Panc1 (cell line): Measurements from ENCODE around the gene CPAMD8. TPM values are rescaled to one million over a fixed set of nuclear protein-coding genes. Genes with fewer than 3 reads are reported as not detected.

Experiments
- ATAC-seq: fragments of 200-7000 bp; cut with Tn5 transposase; 2 replicates; pipeline ENCODE4 v1.9.1; 2020; ENCODE audit warnings: mild to moderate bottlenecking, moderate library complexity
- BruUV-seq: library from RNA; stranded (reverse); fragments of 400-500 nt; replicated peaks from 2 replicates; lab custom pipeline; 2021; lab: Mats Ljungman, UMichigan
- CTCF ChIA-PET: fragments of 300-600 bp; sonication (Branson Sonifier 250); formaldehyde crosslinking; loops from one replicate; lab custom pipeline; 2022; ENCODE audit warnings: antibody characterized with exemption; lab: Charles Lee
- POLR2A ChIA-PET: fragments of 300-600 bp; sonication (Branson Sonifier 250); formaldehyde crosslinking; loops from one replicate; lab custom pipeline; 2022; ENCODE audit warnings: antibody characterized with exemption; lab: Charles Lee
- DNase-seq: peaks from one replicate; pipeline ENCODE4 v3.0.0-alpha.2; 2010; ENCODE audit warnings: low read depth, low spot score
- H3K27ac ChIP-seq: 2 replicates; pipeline ENCODE4 v1.5.1; 2011; ENCODE audit warnings: mild to moderate bottlenecking, low read length, inconsistent platforms
- H3K27me3 ChIP-seq: fragments of 200-500 bp; sonication (Bioruptor generic); 2 replicates; pipeline ENCODE4 v1.6.0; 2014; ENCODE audit warnings: low read length, inconsistent platforms; ENCODE audit not compliant: control insufficient read depth, insufficient read depth
- H3K36me3 ChIP-seq: fragments of 200-500 bp; sonication (Bioruptor generic); 2 replicates; pipeline ENCODE4 v1.5.1; 2014; ENCODE audit warnings: inconsistent platforms, mild to moderate bottlenecking, low read length, moderate library complexity; ENCODE audit not compliant: control insufficient read depth, insufficient read depth
- H3K4me1 ChIP-seq: 2 replicates; pipeline ENCODE4 v1.5.1; 2011; ENCODE audit warnings: inconsistent platforms, mild to moderate bottlenecking, low read length, moderate library complexity; ENCODE audit not compliant: control insufficient read depth, insufficient read depth
- H3K4me3 ChIP-seq, 2 experiments: 2 replicates each; pipeline ENCODE4 v1.5.1; 2011 to 2012; ENCODE audit warnings: low read depth in 2 of 2, low read length in 2 of 2, mild to moderate bottlenecking in 2 of 2, inconsistent platforms in 1 of 2, moderate library complexity in 1 of 2
- H3K9me3 ChIP-seq: fragments of 200-500 bp; sonication (Bioruptor generic); 2 replicates; pipeline ENCODE4 v1.5.1; 2014; ENCODE audit warnings: low read depth, mild to moderate bottlenecking, inconsistent platforms, low read length, moderate library complexity; ENCODE audit not compliant: control insufficient read depth, insufficient read depth
- POLR2AphosphoS5 ChIP-seq: IDR thresholded peaks from 2 replicates; pipeline ENCODE4 v1.6.1; 2012; ENCODE audit warnings: mild to moderate bottlenecking, low read depth, low read length, moderate library complexity
- SIN3A ChIP-seq: IDR thresholded peaks from 2 replicates; pipeline ENCODE4 v1.6.1; 2012; ENCODE audit warnings: low read depth, mild to moderate bottlenecking, low read length, moderate library complexity, borderline replicate concordance; ENCODE audit not compliant: insufficient read depth
- TCF7L2 ChIP-seq: IDR thresholded peaks from 2 replicates; pipeline ENCODE4 v1.6.1; 2011; ENCODE audit warnings: mild to moderate bottlenecking, low read depth, low read length, inconsistent platforms
- in situ Hi-C: cut with HindIII; loops from 2 replicates; pipeline ENCODE4 v1.10.0; 2016; ENCODE audit warnings: low sequenced_read_pairs, low pct_unique_long_range_greater_than_20kb
- intact Hi-C: fragments of 100-400 bp; cut with micrococcal nuclease; formaldehyde crosslinking; loops from one replicate; pipeline ENCODE4 v1.10.0; 2022; ENCODE audit not compliant: unreplicated experiment
- total RNA-seq: library from RNA; stranded (reverse); gene quantifications from one replicate; pipeline ENCODE4 v1.2.1, GENCODE V29; 2021; ENCODE audit not compliant: unreplicated experiment
- TF ChIP-seq, protein P1 (sequence below), 2 experiments: IDR thresholded peaks; 2 replicates each; pipeline ENCODE4 v1.6.1; 2011 to 2012; ENCODE audit warnings: low read depth in 2 of 2, control low read depth in 1 of 2, low read length in 1 of 2, mild to moderate bottlenecking in 1 of 2, moderate library complexity in 1 of 2; ENCODE audit not compliant: insufficient read depth in 1 of 2
- TF ChIP-seq, protein P2 (sequence below): fragments of 450-650 bp; IDR thresholded peaks from 2 replicates; pipeline ENCODE4 v1.5.1; 2017; ENCODE audit warnings: mild to moderate bottlenecking

CPAMD8 gene
- total RNA-seq, 1 experiment from 2014 or later, result 2.0 TPM

DNA sequence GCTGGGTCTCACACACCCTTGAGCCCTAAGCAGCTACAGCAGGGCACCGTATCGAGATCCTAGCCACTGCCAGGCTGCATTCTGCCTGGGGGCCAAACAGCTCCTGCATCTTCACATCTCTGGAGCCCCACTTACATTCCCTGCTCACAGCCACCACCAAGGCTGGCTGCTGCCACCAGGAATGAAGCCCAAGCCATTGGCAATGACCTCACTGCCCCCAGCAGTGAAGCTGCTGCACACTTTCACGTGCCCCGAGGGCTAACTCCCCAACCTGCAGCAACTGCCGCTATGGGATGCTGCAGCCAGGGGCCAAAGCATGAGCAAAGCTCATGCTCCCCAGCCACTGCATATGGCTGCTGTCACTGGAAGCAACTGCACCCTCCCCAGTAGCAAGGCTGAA is 95.9 kb downstream of the CPAMD8 start:
- ChIA-PET CTCF (no interaction called here), POLR2A (no interaction called here)
- H3K27ac ChIP-seq, result no peak overlapping the region
- H3K9me3 ChIP-seq, result no peaks in the 10 kb centered on the region
- no TSS peak for BruUV-seq
- intact Hi-C loops (no loop called here), in situ Hi-C loops (no loop called here)
- DNase-seq (no peak), ATAC-seq (no peak)
- H3K4me1 ChIP-seq, result no peaks in the 10 kb centered on the region
- no peaks in the 10 kb centered on the region for H3K36me3 ChIP-seq
- TF ChIP-seq TCF7L2, result no peak
- TF ChIP-seq SIN3A, result no peak
- TF ChIP-seq, protein P1, sequence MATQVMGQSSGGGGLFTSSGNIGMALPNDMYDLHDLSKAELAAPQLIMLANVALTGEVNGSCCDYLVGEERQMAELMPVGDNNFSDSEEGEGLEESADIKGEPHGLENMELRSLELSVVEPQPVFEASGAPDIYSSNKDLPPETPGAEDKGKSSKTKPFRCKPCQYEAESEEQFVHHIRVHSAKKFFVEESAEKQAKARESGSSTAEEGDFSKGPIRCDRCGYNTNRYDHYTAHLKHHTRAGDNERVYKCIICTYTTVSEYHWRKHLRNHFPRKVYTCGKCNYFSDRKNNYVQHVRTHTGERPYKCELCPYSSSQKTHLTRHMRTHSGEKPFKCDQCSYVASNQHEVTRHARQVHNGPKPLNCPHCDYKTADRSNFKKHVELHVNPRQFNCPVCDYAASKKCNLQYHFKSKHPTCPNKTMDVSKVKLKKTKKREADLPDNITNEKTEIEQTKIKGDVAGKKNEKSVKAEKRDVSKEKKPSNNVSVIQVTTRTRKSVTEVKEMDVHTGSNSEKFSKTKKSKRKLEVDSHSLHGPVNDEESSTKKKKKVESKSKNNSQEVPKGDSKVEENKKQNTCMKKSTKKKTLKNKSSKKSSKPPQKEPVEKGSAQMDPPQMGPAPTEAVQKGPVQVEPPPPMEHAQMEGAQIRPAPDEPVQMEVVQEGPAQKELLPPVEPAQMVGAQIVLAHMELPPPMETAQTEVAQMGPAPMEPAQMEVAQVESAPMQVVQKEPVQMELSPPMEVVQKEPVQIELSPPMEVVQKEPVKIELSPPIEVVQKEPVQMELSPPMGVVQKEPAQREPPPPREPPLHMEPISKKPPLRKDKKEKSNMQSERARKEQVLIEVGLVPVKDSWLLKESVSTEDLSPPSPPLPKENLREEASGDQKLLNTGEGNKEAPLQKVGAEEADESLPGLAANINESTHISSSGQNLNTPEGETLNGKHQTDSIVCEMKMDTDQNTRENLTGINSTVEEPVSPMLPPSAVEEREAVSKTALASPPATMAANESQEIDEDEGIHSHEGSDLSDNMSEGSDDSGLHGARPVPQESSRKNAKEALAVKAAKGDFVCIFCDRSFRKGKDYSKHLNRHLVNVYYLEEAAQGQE (IDR thresholded peaks at IDR 0.05; ENCODE audit: insufficient read depth in 1 of 2, low read depth in 2 of 2, low read length in 1 of 2), result no peak
- no peak for TF ChIP-seq POLR2AphosphoS5
- TF ChIP-seq, protein P2, sequence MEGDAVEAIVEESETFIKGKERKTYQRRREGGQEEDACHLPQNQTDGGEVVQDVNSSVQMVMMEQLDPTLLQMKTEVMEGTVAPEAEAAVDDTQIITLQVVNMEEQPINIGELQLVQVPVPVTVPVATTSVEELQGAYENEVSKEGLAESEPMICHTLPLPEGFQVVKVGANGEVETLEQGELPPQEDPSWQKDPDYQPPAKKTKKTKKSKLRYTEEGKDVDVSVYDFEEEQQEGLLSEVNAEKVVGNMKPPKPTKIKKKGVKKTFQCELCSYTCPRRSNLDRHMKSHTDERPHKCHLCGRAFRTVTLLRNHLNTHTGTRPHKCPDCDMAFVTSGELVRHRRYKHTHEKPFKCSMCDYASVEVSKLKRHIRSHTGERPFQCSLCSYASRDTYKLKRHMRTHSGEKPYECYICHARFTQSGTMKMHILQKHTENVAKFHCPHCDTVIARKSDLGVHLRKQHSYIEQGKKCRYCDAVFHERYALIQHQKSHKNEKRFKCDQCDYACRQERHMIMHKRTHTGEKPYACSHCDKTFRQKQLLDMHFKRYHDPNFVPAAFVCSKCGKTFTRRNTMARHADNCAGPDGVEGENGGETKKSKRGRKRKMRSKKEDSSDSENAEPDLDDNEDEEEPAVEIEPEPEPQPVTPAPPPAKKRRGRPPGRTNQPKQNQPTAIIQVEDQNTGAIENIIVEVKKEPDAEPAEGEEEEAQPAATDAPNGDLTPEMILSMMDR, result no peak
- H3K4me3 ChIP-seq, result no peak overlapping the region
- no peaks in the 10 kb centered on the region for H3K27me3 ChIP-seq

DNA sequence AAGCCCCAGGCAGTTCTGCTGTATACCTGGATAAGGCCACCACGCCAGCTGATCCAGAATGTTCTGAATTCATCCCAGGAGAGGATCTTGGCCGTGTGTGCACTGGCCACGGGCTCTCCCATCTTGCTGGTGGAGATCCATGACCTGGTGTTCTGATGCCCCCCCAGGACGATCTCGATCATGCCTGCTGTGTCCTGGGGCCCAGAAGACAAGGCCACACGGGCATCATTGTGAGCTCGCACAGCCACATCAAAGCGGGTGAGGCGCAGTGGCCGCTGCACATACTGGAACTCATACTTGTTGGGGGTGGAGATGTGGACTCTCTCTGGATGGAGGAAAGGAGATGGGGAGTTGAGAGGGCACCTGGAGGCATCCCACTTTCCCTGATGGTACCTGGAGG is 97.7 kb downstream of the CPAMD8 start:
- no peaks in the 10 kb centered on the region for H3K9me3 ChIP-seq
- no peaks in the 10 kb centered on the region for H3K27me3 ChIP-seq
- no peak overlapping the region for H3K4me3 ChIP-seq
- no peak for DNase-seq
- ATAC-seq, result no peak
- POLR2A ChIA-PET, result interaction anchor here (0.6 kb wide), 1 partner anchor 208 kb away, joined by 6 read pairs; no protein-coding TSS in a partner anchor
- H3K4me1 ChIP-seq, result no peaks in the 10 kb centered on the region
- in situ Hi-C loops, result no loop called here
- H3K36me3 ChIP-seq, result no peaks in the 10 kb centered on the region
- BruUV-seq, result no TSS peak
- intact Hi-C loops, result no loop called here
- CTCF ChIA-PET, result no interaction called here
- TF ChIP-seq TCF7L2, result no peak
- TF ChIP-seq SIN3A, result no peak
- TF ChIP-seq, protein P2, result no peak
- TF ChIP-seq, protein P1 (IDR thresholded peaks at IDR 0.05; ENCODE audit: insufficient read depth in 1 of 2, low read depth in 2 of 2, low read length in 1 of 2), result no peak
- TF ChIP-seq POLR2AphosphoS5, result no peak
- no peak overlapping the region for H3K27ac ChIP-seq
